RCC 7860 (cell line): ENCODE measurements around the gene TREML2.

ENCODE experiments used
- DNase-seq: peaks from one replicate; pipeline ENCODE4 v3.0.0-alpha.2; 2015; ENCODE audit warnings: low spot score
- FAIRE-seq: peaks from 2 replicates; lab custom pipeline; 2012; peaks lifted over from hg19 to GRCh38; lab: Jason Lieb, UNC

TREML2 gene

DNA sequence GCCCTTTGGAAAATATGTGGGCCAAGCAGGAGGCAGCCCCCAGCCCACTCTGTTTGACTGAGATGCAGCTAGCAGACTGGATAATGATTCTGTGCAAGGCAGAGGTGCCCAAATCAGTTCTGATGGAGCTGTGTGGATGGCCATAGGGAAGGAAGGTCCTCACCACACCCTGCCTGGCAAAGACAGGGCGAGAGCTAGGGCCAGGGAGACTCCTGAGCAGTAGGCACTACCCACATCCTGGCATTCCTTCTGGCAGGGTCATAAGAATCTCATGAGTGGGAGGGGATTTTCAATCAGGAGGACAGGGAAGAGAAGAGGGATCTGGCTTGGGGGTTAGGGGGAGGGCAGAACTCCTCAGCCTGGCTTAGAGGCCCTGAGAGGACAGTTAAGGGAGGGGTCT is 19.4 kb downstream of the TREML2 start:
- DNase-seq (no peak), FAIRE-seq (no peak)

DNA sequence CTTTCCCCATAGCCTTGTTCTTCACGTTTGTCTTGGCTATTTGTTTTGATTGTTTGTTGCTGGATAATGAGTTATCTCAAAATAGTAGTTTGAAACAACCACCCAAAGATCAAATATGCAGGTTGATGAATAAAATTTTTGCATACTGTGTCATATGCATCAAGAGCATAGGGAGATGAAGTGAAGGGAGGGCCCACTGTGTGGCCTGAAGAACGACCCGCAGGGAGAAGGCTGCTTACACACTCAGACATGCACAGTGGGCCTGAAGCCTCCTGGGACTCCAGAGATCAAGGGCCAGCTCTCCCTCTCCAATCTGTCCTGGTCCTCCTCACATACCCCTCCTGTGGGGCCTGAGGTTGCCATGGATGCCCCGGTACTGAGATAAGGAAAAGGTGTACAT is 21.8 kb downstream of the TREML2 start:
- FAIRE-seq = no peak
- no peak for DNase-seq

DNA sequence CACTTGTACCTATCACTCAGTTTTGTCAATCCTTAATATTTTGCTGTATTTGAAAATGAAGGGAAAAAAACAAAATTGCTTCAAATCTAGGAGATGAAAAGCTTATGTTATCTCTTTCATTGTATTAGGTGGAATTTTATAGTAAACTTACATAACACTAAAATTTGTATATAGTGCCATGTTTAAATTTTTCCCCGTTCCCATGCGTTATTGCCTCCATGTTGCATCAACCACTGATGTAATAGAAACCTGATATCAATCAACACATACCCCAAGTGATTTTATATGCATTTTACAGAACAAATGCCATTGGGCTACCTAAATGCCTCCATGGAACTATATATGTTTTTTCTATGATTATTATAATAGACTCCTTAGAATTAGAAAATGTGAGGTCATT is 23.3 kb downstream of the TREML2 start:
- no peak for FAIRE-seq
- DNase-seq = no peak

DNA sequence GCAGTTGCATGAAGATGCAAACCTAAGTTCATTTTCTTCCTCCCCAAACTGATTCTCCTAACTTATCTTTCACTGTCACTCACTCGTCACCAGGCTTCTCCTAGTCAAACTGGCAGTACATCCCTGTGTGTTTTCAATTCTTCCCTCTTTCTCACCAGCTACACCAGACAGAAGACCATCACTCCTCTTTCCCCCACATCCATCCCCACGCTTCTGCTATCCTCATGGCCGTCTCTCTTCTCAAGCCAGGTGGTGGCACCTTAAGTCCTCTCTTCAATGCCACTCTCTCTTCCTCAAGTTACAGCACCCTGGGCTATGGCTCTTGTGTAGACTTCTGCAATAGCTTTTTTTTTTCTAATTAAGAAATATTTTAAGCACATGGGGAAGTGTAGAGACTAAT is 23.7 kb downstream of the TREML2 start:
- FAIRE-seq = no peak

DNA sequence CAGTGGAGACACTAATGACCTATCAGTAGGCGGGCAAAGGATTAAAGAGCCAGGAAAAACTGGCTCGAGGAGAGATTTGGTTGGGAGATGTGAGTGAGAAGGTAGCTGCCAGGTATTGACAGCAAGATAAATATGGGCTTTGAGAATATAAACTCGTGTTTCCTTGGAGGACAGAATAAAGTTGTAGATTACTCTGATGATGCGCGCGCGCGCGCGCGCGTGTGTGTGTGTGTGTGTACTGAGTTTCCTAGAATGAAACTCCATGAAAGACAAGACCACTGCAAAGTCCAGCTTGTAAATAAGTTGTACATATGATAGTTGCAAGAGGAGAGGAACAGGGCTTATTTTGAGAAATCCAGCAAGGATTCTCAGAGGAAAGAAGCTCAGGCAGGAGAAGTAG is 24.8 kb downstream of the TREML2 start:
- FAIRE-seq = no peak
- no peak for DNase-seq

More for the DNA sequence above, 23.7 kb downstream of the TREML2 start:
- DNase-seq = no peak

DNA sequence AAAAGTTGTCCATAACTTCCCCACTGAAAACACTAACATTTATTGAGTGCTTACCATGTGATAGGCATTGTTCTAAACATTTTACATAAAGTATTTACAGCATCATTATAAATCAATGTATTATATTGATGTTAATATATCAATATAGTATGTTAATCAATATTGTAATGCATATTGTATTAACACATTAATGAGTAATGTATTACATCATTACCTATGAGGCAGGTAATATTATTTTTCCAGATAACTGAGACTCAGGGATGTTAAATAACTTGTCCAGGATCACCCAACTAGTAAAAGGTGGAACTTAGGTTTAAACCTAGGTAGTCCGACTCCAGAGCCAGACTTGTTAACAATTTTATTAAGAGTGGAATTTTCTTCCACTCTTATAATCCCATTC is 25.9 kb downstream of the TREML2 start:
- FAIRE-seq = no peak

DNA sequence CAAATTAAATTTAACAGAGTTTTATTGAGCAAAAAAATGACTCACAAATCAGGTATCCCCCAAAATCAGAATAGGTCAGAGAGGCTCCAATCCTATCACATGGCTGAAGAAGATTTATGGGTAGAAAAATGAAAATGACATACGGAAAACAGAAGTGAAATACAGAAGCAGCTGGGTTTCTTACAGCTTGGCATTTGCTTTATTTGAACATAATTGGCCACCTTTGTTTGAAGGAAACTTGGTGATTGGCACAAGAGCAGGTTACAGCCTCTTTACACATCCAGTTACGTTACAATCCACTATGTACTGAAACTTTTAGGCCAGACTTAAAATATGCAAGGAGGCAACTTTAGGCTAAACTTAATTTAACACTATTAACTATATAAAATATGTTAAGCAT is 26.3 kb downstream of the TREML2 start:
- DNase-seq (no peak), FAIRE-seq (no peak)

More for the DNA sequence above, 25.9 kb downstream of the TREML2 start:
- no peak for DNase-seq

DNA sequence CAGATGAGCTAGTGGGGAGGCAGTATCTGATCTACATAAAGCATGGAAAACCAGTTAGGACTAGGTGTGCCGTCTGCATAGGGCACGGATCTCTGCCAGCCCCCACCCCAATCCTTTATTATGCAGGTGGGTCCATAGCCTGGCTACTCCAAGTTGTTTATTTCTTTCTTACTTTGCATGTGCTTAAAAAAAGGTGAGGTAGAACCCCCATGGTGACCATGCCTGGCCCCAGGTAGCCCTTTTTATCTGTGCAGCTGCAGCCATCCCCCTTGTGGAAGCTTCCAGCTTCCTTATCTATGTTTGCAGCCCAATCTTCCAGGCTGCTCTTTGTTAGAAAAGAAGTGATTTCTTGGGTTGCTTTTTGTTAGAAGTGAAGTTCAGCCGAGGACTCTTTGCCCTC is 29.0 kb downstream of the TREML2 start:
- FAIRE-seq (no peak), DNase-seq (no peak)

DNA sequence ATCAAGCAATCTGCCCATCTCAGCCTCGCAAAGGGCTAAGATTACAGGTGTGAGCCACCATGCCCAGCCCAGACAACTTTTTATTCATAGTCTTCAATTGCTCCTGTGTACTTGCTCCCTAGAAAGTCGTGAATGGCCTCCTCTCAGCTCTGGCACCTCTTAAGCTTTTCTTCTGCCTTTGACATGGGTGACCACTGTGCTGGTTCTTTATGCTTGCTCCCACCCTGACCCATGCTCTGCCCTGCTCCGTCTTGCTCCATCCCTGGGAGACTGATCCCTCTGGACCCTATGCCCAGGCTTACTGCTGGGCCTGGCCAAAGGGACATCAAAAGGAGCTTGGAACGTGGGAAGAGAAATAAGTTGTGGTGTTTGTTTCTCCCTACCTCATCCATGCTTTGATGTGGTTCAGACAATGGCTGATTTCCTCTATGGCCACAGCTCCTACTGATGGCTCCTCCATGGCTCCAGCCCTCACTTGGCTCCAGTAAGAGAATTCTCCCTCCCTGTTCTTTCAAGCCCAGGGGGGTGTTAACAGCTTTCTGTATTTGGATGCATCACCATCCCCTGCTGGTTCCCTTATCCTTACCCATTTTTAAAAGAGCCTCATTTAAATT is 30.3 kb downstream of the TREML2 start:
- no peak for FAIRE-seq
- no peak for DNase-seq

DNA sequence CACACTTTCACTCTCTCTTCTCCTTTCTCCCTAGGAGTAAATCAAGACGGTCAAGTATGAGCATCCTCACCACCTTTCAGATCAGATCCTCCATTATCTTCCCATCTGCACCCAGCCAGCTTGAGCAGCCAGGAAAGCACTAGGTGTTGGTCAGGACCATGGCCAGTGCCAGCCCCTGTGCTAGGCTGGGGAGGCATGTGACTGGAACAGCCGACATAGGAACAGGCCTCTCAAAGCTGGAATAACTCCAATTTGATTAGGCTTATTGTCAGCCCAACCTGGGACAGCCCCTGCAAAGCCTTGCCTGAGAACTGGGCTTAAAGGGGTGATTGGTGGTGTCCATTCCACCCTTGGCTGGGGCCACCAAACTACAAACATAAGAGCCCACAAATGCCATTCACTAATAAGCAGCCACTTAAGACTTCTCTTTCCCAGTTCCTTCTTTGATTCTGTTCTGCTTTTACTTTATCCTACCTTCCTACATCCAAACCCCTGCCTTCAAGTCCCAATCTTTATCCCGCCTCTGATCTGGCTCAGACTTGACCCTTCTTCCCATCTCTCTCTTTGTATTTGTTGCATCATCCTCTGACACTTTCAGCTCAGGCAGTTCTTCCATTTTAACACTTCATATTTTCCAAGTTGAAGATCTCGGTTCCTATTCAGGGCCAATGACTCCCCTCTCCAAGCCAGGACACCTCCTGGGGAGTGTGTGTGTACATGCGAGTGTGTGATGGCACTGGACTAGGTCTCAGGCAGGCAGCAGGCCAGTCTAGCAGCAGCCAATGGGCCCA is 33.6 kb downstream of the TREML2 start:
- DNase-seq (no peak), FAIRE-seq (no peak)

DNA sequence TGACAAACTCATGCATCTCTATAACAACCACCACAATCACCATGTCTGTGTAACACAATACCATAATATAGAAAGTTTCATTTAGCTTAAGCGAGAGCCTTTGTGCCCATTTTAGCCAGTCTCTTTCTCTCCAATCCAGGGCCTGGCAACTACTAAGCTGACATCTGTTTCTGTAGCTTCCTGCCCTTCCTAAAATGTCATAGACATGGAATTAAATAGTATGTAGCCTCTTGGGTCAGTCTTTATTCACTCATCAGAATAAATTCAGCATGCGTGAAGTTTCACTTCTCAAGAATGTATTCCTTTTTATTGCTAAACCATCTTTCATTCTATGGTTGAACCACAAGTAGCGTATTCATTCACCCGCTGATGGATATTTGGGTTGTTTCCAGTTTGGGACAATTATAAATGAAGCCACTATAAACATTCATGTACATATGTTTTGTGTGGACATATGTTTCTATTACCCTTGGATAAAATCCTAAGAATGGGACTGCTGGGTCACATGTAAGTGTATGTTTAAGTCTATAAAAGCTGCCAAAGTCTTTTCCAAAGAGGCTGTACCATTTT is 36.3 kb downstream of the TREML2 start:
- FAIRE-seq = no peak

DNA sequence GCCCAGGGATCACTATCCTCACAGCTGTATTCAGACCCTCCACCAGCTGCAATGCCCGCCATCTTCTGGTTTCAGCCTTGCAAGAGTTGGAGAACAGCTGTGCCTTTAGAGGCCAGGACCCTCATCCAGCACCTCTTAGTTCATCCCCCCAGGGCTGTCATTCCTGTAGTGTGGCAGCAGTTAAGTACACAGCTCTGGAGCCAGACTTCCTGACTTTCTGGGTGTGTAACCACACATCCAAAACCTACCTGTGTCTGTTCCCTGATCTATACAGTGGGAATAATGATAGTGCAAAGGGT is 37.6 kb downstream of the TREML2 start:
- DNase-seq (no peak), FAIRE-seq (no peak)

More for the DNA sequence above, 36.3 kb downstream of the TREML2 start:
- no peak for DNase-seq

DNA sequence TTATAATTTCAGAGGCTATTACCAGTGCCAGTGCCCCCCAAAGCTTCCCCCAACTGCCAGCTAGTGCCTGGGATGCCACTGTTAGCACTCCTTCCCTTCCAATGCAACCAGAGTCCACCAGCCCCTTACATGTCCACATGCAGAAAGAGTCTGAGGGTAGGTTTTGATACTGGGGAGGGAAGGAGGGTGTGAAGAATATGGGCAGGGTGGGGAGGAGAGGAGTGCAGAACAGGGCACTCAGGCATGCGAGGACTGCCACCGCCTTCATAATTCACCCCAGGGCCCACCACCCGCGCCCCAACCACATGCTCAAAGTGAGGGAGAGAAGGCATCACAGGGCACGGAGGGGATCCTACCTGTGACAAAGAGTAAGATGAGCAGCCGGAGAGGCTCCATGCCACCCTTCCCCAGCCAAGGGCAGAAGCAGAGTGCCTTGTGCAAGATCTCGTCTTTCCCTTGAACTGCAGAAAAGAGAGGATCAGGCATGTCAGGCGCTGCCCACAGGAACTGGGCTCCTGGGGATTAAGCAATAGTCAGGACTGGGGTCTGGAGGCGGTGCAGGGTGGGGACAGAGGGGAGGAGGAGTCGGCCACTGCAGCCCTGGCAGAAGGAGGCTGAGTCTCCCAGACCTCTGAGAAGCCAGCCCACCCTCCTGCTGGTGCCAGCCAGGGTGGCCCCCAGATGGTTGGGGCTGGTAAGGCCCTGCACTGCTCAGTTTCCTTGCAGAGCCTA is 38.1 kb downstream of the TREML2 start, which contains the start of gene TREM2:
TSS of gene TREM2 (minus strand) at position 430 of the 732 bp plus-strand sequence. CDS start at position 396, 34 bp downstream.
- no peak for DNase-seq
- FAIRE-seq = no peak

DNA sequence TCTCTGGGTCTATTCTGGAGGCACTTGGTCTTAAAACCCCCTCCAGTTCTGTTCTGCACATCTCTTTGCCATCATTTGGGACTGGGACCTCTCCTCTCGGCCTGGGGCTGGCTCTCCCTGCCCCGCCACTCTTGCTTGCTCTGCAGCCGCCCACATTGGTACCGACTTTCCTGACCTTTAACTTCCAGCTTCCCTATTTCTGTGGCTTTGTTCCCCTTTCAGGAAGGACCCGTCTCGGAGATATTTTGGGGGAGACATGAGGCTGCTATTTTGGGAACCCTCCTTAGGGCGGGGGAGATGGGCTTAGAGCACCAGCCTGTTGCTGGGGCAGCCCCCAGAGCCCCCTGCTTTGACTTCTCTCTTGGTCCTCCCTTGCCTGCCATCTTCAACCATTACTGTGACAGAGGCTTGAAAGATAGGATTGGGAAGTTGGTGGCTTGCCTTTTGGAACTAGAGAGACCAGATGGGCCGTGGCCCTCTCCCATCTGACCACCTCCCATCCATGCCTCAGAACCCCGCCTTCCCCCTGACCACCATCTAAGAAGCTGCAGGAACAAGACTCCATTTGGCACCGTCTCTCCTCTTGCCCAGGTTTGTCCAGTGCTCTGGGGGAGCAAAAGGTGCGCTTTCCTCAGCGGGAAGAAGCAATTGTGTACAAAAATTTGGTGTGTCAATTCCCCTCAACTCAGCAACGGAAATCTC is 38.9 kb downstream of the TREML2 start:
- no peak for FAIRE-seq
- no peak for DNase-seq

DNA sequence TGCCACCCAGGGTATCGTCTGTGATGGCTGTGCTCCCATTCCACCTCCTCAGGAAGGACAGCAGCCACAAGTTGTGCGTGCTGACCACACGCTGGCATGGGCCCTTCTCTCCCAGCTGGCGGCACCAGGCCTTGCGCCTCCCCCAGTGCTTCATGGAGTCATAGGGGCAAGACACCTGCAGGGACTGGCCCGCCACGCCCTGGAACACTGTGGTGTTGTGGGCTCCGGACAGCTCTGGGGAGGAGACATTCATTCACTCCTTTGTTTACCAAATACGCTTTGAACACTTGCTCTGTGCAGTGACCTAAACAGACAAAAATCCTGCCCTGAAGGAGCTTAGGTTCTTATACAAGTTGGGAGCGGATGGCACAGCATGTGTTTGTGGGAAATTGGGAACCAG is 39.6 kb downstream of the TREML2 start:
- FAIRE-seq = no peak

DNA sequence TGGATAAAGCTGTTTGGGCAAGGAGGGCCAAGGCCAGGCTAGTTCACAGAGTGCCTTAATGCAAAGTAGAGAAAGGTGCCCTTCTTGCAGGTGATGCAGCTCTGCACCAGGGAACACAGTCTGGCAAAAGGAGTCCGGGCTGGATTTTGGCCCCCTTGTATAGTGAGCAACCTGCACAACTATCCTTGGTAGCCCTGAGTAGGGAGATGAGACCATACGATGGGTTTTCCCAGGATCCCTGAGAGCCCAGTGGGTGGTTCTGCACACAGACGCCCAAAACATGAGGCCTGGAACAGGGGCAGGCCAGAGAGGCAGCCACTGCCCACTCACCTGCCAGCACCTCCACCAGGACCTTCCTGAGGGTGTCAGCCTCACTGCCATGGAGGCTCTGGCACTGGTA is 40.0 kb downstream of the TREML2 start:
- DNase-seq (no peak), FAIRE-seq (no peak)

More for the DNA sequence above, 39.6 kb downstream of the TREML2 start:
- DNase-seq = no peak

DNA sequence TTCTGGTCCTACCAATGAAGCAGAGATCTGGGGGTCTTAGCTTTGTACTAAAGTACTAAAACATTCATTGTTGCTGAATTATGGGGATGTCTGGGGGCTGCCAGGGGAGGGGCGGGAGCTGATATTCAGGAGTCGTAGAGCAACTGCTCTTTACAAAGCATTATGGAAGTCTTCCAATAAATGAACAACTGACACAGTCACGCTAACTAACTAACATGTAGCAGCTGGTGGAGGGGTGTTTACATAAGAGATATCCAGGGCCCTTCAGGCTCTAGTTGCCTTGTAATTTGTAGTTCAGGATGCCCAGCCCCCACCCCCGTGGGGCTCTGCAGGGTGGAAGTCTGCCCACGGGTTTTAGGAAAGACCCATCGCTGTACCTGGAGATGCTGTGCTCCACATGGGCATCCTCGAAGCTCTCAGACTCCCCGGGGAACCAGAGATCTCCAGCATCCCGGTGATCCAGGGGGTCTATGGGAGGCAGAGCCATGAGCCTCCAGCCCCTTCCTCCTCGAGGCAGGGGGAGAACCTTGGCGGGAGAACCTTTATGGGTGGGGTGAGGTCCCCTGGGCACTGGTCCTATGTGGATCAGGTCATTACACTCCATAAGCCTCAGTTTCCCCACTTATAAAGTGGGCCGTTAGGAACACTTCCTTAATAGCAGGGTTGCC is 41.4 kb downstream of the TREML2 start:
- FAIRE-seq = no peak

DNA sequence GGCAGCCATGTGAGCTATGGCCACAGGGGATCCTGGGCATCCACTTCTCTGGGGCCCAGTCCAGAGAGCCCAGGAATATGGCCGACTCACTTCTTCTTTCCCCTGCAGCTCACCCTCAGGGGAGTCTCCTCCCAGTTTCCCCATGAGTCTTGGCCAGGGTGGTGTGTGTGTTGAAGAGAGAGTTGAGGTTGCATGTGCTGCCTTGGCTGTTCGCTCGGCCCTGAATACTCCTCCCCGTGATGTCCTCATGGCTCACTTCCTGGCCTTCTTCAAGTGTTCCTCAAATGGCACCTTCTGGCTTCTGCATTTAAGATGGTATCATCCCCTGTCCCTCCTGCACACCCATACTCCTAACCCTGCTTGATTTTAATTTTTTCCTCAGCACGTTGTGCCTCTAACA is 43.6 kb downstream of the TREML2 start:
- FAIRE-seq (no peak), DNase-seq (no peak)

More for the DNA sequence above, 41.4 kb downstream of the TREML2 start:
- no peak for DNase-seq

DNA sequence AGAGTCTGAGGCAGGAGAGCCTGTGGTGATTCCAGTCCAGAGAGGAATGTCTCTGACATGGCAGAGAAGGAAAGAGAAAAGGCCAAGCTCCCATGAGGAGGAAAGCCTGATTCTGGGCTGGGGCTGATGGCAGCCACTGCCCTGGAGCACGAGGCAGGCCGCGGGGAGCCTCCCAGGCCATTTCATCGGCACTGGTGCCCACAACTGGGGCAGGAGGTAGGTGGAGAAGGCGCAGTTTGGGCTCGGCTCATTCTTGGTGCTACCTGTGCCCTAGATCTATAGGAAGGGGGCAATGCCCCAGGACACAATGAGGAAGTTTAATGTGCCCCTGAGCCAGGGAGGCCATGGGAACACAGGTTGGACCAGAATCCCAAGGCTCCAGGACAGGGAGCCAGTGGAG is 44.2 kb downstream of the TREML2 start:
- no peak for FAIRE-seq
- DNase-seq = no peak

DNA sequence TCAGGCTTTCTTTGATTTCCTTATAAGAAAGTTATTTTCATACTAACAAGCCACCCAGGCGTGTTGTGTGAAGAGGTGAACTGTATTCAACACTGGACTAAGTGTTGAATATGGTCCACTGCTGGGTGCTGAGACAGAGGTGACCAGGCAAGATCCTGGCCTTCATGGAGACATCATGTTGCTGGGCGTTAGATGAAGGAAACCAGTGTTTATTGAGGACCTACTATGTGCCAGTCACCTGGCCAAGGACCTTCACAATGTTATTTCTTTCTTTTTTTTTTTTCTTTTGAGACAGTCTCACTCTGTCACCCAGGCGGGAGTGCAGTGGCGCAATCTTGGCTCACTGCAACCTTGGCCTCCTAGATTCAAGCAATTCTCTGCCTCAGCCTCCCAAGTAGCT is 44.9 kb downstream of the TREML2 start:
- DNase-seq = no peak
- FAIRE-seq = no peak
